NCI-H1417 treated with DMSO at 0.1 percent for 48 hours (cell line): ENCODE data around the gene CPPED1.
"Not testable (repeated sequence)": the region's sequence is repeated elsewhere in the genome, so short reads cannot be mapped to it uniquely, and the experiment has no call there.

ENCODE experiments used
- DNase-seq: peaks from one replicate; lab custom pipeline; 2025; lab: John Stamatoyannopoulos, UW

CPPED1 gene

GRCh38 chr16:12802048-12802447 is 1.6 kb downstream of the CPPED1 start:
- no peak for DNase-seq

GRCh38 chr16:12801511-12802042 is 2.1 kb downstream of the CPPED1 start:
- DNase-seq = no peak

- DNase-seq = no peak
Measured at GRCh38 chr16:12800817-12801216, 2.9 kb downstream of the CPPED1 start.

GRCh38 chr16:12799996-12800395 is 3.7 kb downstream of the CPPED1 start:
- not testable (repeated sequence) for DNase-seq

GRCh38 chr16:12798846-12799245 is 4.8 kb downstream of the CPPED1 start:
- DNase-seq = no peak

GRCh38 chr16:12798171-12798570 is 5.5 kb downstream of the CPPED1 start:
- DNase-seq = no peak

GRCh38 chr16:12796498-12796897 is 7.2 kb downstream of the CPPED1 start:
- no peak for DNase-seq

GRCh38 chr16:12794486-12795387 is 8.9 kb downstream of the CPPED1 start:
- no peak for DNase-seq

GRCh38 chr16:12793865-12794240 is 9.8 kb downstream of the CPPED1 start:
- DNase-seq = no peak

GRCh38 chr16:12793120-12793864 is 10.4 kb downstream of the CPPED1 start:
- no peak for DNase-seq

GRCh38 chr16:12792528-12792927 is 11.2 kb downstream of the CPPED1 start:
- not testable (repeated sequence) for DNase-seq

GRCh38 chr16:12791340-12791739 is 12.3 kb downstream of the CPPED1 start:
- no peak for DNase-seq

GRCh38 chr16:12788758-12789157 is 14.9 kb downstream of the CPPED1 start:
- no peak for DNase-seq

- DNase-seq = no peak
Measured at GRCh38 chr16:12786081-12786480, 17.6 kb downstream of the CPPED1 start.

GRCh38 chr16:12784076-12784475 is 19.6 kb downstream of the CPPED1 start:
- no peak for DNase-seq

- no peak for DNase-seq
Measured at GRCh38 chr16:12781777-12782176, 21.9 kb downstream of the CPPED1 start.

- DNase-seq = no peak
Measured at GRCh38 chr16:12780467-12780866, 23.2 kb downstream of the CPPED1 start.

GRCh38 chr16:12778726-12779125 is 25.0 kb downstream of the CPPED1 start:
- no peak for DNase-seq

GRCh38 chr16:12775656-12776236 is 27.9 kb downstream of the CPPED1 start:
- DNase-seq = no peak

- no peak for DNase-seq
Measured at GRCh38 chr16:12773221-12773620, 30.5 kb downstream of the CPPED1 start.

- DNase-seq = no peak
Measured at GRCh38 chr16:12771341-12771798, 32.3 kb downstream of the CPPED1 start.

GRCh38 chr16:12769525-12769924 is 34.2 kb downstream of the CPPED1 start:
- no peak for DNase-seq
